Muscle of arm (tissue), 12 donors: ENCODE data around the gene PDE4D. TPM values are rescaled to one million over a fixed set of nuclear protein-coding genes. Genes with fewer than 3 reads are reported as not detected.
A peak's percentile ranks its signal among the peaks of the same experiment; 100 is the strongest.
"Not testable (repeated sequence)": the region's sequence is repeated elsewhere in the genome, so short reads cannot be mapped to it uniquely, and the experiment has no call there.

Source experiments
- DNase-seq: peaks from one replicate; pipeline ENCODE4 v3.0.0-alpha.2; 2013
- polyA plus RNA-seq, 12 donors: library from polyadenylated mRNA; unstranded; fragments of 120-200 nt; gene quantifications; one replicate each; pipeline ENCODE4 v1.2.1, GENCODE V29; 2013; ENCODE audit not compliant: insufficient read length in 12 of 12

Gene PDE4D
- polyA plus RNA-seq, 12 donors, result 28.2 to 56.3 (median 41.5) TPM; not detected in 1

DNA sequence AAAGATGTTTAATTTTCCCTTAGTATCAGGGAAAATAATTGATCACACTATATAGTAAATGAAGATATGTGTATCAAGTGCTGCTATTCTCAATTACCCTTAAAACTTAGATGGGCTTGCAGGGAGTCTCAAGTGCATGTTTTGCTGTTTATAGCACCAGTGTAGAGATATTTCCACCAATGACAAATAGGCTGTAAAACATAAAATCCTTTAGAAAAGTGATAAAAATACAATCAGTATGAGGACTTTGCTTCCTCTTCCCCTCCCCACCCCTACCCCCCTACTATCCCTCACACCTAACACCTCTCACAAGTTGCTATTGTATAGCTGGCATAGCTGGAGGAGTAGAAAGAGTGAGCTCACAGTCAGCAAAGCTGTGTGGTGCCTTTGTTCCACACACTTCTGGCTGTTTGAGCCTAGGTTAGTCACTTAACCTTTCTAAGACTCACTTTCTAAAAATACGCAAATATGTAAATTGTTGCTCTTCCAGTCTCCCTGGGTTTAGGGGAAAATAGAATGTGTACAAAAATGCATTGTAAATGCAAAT lies 93.1 kb downstream of the PDE4D start:
- no peak for DNase-seq

GRCh38 chr5:59799668-59800346 lies 93.7 kb downstream of the PDE4D start:
- DNase-seq, result peak; percentile 72

- DNase-seq, result peak; percentile 17
Observed at GRCh38 chr5:59798862-59799667, 94.5 kb downstream of the PDE4D start.

GRCh38 chr5:59795141-59795540 lies 98.4 kb downstream of the PDE4D start:
- no peak for DNase-seq

- peak; percentile 38 for DNase-seq
Observed at GRCh38 chr5:59792983-59793585, 100.4 kb downstream of the PDE4D start.

DNA sequence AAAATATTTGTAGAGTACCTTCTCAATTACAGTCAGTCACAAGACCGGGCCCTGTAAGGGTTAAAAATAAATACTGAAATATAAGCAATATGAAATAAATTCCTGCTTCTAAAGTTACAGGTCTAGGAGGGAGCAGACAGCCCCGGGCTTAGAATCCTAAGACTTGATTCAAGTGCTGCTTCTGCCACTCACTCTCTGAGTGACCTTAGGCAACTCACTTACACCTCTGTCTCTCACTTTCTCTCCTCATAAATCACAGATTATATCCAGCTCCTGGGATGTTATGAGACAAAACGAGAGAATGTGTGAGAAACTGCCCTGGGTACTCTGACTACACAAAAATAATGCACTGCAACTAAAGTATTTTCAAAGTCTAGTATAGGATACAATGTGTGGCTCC lies 101.9 kb downstream of the PDE4D start:
- no peak for DNase-seq

GRCh38 chr5:59790776-59791475 lies 102.6 kb downstream of the PDE4D start:
- no peak for DNase-seq

DNA sequence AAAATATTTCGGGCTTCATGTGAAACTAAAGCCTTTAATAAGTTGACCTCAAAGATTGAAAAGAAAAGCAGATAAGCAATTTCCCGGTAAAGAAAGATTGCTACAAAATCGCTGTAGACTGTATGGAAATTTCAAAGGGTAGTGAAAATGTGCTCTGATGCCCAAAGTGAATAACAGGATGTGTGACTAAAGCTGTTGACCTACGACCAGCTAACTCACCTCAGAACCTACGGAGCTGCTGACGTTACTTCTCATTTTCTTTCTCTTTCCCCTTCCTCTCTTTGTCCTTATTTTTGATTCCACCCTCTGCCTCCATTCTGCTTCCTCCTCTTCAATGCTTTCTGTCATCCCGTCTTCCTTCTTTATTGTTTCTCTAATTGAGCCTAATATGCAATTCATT lies 103.2 kb downstream of the PDE4D start:
- DNase-seq, result no peak

GRCh38 chr5:59789894-59790293 lies 103.6 kb downstream of the PDE4D start:
- DNase-seq, result no peak

GRCh38 chr5:59789197-59789596 lies 104.3 kb downstream of the PDE4D start:
- peak; percentile 43 for DNase-seq

DNA sequence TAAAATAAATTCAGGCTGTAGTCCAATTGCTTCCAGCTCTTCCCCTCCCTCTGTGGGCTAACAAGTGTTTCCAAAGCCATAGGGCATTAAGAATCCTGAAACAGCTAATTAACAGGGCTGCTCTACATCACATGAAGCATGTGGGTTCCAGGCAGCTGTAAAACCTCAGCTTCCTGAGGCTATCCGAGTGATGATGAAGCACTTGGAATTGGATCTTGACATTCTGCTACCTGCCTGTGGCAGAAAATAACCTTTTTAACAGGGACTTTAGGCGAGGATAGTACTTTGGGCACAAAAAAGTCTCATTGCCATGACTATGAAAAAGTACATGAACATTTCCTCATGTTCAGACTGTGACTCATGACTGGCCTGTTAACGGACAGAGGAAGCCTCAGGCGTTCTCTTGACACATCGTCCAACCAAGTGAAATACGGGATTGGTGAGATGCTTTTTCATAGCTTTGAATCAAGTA lies 107.2 kb downstream of the PDE4D start:
- DNase-seq, result no peak

DNA sequence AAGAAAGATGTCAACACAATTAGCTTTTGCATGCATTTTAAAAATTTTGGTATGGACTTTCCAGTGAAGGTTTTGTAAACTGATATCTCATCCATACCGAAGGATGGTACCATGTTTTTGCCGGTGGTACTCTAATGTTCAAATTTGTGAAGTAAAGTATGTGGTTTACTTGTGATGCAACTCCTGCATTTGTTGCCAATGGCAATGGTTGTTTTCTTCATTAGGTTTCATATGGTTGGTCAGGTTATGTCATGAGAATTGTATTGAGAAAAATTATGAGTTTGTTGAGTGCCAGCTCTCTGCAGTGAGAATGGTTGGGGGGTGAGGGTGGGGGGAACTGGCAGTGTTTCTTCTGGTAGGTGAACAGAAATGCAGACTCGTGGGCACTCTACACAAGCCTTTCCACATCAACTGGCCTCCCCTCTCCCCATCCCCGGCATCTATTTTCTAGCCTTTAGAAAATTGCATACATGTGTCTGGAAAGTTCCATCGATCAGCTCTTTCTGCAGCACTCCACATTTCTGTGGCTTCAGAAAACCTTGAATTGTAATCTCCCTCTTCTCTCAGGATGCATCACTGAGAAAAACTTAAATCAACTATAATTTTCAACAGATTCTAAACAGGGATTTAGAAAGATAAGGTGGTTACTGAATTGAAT lies 107.7 kb downstream of the PDE4D start:
- no peak for DNase-seq

DNA sequence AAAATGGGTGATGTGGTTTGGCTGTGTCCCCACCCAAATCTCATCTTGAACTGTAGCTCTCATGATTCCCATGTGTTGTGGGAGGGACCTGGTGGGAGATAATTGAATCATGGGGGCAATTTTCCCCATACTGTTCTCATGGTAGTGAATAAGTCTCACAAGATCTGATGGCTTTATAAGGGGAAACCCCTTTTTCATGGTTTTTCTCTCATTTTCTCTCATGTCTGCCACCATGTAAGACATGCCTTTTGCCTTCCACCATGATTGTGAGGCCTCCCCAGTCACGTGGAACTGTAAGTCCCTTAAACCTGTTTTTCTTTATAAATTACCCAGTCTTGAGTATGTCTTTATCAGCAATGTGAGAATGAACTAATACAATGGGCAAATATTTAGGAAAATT lies 108.8 kb downstream of the PDE4D start:
- DNase-seq, result not testable (repeated sequence)

GRCh38 chr5:59783264-59783663 lies 110.3 kb downstream of the PDE4D start:
- DNase-seq, result no peak

DNA sequence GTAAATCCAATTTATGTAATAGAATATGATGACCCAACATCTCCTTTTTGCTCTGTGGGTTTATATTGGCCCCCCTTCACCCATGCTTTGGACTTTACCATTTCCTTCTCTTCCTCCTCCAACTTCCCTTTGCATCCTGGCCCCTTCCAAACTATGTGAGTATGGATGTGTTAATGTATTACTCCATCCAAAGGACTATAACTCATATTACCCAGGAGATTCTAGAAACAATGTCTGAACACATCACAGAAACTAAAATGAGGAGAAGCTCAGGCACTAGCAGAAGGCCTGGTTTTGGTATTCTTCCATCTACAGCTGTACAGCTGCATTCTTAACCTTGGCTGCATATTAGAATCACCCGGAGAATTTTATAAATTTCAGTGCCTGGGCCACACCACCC lies 110.7 kb downstream of the PDE4D start:
- peak; percentile 23 for DNase-seq

DNA sequence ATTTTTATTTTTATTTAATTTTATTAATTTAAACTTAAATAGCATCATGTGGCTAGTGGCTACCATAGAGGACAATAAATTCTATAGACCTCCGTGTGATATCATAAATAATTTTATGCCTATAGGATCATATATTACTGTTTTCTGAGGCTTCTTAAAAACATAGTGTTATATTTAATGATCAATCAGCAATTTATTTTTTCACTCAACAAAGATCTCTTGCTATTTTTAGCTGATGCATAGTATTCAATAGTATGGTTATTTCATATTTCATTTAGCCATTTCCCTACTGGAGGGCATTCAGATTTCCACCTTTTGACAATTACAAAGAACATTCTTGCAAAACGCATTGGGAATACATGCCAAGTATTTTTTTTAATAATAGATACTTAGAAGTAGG lies 114.1 kb downstream of the PDE4D start:
- no peak for DNase-seq

GRCh38 chr5:59777028-59777427 lies 116.5 kb downstream of the PDE4D start:
- no peak for DNase-seq

DNA sequence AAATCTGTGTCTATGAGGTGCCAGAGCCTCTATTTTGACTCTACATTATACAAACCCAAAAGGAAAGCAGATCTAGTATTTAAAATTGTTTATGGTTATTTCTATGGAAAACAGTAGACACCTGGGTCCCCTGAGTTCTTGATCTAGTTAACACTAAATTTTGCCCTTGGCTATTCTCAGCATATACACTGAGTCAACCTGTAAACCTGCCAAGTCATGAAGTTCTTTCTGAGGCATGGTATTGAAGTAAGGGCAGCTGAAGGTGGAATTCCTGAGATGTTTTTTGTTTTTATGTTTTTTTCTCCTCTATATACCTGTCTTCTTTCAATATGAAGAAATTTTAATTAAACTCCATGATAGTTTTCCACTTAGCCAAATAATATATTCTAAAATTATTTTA lies 120.2 kb downstream of the PDE4D start:
- DNase-seq, result no peak

DNA sequence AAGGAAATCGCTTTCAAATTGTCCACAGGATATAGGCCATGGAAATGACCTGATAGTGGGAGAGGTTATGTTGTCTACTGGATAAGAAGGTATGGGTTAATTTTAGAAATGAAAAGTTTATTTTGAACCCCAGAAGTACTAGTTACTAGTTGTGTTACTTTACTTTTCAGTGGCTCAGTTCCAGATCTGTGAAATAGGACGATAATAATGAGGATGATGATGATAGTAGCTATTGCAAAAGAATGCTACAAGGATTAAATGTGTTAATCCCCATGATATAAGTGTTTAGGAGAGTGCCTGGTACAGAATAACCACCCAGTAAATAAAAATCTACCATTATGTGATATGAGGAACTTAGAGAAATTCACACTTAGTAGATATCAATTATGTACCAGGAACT lies 120.8 kb downstream of the PDE4D start:
- no peak for DNase-seq

DNA sequence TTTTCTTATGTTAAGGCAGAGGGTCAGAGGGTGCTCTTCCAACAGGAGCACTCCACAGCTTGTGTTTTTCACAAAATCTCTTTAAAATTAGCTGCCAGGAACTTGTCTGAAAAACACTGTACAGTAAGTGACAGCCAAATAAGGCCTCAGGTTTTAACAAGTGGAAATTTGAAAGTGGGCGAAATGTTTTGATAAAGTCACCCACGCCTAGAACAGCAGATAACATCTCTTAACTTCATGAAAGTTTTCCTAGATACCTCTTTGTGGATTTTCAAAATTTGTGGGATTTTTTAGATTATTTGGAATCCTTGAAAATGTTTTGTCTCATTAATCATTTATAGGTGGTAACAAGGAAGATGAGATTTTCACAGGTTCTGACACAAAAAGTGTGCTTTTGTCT lies 121.3 kb downstream of the PDE4D start:
- DNase-seq, result no peak

GRCh38 chr5:59770953-59771352 lies 122.6 kb downstream of the PDE4D start:
- no peak for DNase-seq
